HG02763 (cell line): Measurements from ENCODE around the gene ARHGEF11.

ENCODE experiments used
- ATAC-seq: cut with Tn5 transposase; IDR thresholded peaks from one replicate; pipeline ENCODE4 v1.9.1; 2021; ENCODE audit warnings: mild to moderate bottlenecking, moderate library complexity; ENCODE audit not compliant: unreplicated experiment

The ARHGEF11 gene

GRCh38 chr1:156913809-156914387 is 131.6 kb downstream of the ARHGEF11 start:
- ATAC-seq: no peak

- ATAC-seq: no peak
These were observed 132.4 kb downstream of the ARHGEF11 start for GRCh38 chr1:156912861-156913808.

GRCh38 chr1:156912310-156912709 is 133.2 kb downstream of the ARHGEF11 start:
- no peak for ATAC-seq

GRCh38 chr1:156911577-156912298 is 133.8 kb downstream of the ARHGEF11 start:
- ATAC-seq: no peak

- no peak for ATAC-seq
These were observed 135.2 kb downstream of the ARHGEF11 start for GRCh38 chr1:156910309-156910782.

DNA sequence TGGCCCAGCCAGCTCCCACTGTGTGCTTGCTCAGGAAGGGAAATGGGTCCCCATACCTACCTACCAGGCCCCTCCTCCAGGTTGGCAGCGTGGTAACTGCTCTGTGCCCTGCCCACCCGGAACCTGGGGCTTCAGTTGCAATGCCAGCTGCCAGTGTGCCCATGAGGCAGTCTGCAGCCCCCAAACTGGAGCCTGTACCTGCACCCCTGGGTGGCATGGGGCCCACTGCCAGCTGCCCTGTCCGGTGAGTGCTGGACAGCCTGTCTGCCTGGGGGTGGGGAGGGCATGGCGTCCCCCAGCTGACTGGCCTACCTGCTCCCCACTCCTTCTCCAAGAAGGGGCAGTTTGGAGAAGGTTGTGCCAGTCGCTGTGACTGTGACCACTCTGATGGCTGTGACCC is 135.9 kb downstream of the ARHGEF11 start:
- ATAC-seq: no peak

DNA sequence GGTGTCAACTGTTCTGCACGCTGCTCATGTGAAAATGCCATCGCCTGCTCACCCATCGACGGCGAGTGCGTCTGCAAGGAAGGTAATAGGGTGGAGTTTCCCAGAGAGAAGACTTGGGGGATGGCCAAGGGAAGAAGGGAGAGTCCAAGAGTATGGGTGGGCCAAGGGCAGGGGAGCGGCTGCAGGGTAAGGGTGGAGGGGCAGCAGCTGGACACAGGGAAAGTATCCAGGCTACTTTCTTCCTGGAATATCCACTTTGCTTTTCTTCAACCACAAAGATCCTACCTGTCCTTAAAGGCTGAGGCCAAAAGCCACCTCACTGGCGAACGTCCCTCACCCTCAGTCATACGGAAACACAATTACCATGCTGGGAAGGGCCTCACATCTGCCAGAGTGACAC is 136.6 kb downstream of the ARHGEF11 start:
- no peak for ATAC-seq

GRCh38 chr1:156908541-156908940 is 137.0 kb downstream of the ARHGEF11 start:
- ATAC-seq: no peak

- ATAC-seq: no peak
These were observed 139.2 kb downstream of the ARHGEF11 start for GRCh38 chr1:156906206-156906906.

- no peak for ATAC-seq
These were observed 139.9 kb downstream of the ARHGEF11 start for GRCh38 chr1:156905651-156906050.

DNA sequence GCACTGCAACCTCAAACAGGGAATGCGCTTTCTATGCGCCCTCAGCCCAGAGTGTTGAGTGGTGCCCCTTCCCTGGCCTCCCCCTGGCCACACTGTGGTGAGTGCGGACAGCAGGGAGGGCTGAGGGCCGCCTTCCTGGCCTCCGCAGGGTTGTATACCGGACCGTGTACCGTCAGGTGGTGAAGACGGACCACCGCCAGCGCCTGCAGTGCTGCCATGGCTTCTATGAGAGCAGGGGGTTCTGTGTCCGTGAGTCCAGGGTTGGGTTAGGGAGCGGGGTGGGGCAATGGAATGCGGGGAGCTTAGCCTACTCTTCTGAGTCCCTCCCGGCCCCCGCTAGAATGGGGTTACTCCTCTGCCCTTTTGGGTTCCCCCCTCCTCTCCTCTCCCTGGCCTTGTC is 140.4 kb downstream of the ARHGEF11 start:
- ATAC-seq: no peak

GRCh38 chr1:156904187-156904959 is 141.2 kb downstream of the ARHGEF11 start:
- ATAC-seq: no peak

- ATAC-seq: no peak
These were observed 142.0 kb downstream of the ARHGEF11 start for GRCh38 chr1:156903328-156904091.

GRCh38 chr1:156901966-156902915 is 143.3 kb downstream of the ARHGEF11 start:
- no peak for ATAC-seq

DNA sequence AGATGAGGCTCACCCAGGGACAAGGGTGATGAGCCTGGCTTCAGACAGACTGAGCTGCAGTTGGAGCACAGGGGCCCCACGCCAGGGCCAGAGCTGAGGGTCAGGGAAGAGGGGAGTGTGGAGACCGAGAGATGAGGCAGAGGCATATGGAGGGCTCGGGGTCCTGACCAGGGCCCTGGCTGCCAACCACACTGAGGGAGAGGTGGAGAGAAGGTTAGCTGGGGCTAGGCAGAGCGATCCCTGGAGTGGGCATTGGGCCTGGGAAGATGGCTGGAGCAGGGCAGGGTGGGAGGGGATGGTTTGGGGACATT is 144.0 kb downstream of the ARHGEF11 start:
- no peak for ATAC-seq

DNA sequence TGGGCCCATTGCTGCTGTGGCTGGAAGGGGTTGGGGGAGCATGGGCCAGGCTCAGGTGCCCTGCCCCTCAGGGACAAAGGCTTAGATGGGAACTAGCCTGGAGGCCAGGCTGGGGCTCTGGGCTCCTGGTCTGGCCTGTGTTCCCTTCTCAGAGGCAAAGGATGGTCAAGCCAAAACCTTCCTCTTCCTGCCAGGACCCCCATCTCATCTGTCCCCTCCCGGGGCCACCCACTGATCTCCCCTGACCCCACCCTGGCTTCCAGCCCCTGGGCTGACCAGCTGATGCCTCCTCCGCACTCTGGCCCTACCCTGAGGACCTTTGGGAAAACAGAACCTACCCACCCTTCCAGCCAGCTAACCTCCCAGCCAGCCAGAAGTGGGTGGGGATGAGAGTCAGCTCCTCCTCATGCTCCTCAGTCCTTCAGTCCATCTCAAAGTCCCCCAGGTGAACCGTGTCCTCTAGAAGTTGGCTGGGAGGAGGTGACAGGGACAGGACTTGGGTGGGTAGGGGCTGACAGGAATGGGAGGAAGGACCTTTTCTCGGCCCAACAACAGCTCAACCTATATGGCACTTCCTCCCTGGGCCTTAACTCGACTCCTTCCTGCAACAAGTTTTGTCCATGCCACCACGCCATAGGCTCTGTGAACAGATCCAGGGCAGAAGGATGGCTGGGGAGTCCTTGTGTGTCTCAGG is 144.5 kb downstream of the ARHGEF11 start:
- ATAC-seq: no peak

DNA sequence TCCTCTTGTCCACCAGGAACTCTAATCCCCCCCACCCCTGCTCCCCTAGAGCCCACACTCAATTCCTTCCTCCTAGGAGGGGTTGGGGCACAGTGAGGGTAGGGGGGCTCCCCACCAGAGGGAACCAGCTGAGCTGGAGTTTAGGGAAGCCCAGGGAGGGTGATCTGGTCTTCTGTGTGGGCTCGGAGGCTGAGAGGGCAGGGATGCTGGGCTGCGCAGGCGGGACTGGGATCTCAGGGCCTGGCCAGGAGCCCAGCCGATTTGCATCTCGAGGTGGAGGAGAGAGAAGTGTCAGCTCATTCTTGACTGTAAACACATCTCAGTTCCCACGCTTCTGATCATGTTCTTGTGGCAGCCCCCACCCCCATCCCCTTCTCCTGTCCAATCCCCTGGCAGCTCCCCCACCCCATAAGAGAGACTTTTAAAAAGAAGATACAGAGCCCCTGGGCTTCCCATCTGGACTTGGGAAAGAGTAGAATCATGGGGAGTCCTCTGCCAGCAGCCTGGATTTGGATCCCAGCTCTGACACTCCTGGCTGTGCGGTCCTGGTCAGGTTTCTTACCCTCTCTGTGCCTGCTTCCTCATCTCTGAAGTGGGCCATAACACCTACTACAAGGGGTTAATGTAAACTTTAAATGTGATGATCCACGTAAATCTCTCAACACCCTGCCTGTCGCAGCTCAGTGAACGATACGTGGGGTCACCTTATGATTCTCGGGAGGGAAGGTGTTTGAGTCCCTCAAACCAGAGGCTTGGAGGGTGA is 145.4 kb downstream of the ARHGEF11 start:
- ATAC-seq: no peak
